Pancreas (tissue), 10 donors: ENCODE results near the gene UNC50. TPM values are rescaled to one million over a fixed set of nuclear protein-coding genes. Genes with fewer than 3 reads are reported as not detected.

Experiments used
- ATAC-seq, 4 donors: fragments of 200-7000 bp; cut with Tn5 transposase; one replicate each; pipeline versions ENCODE4 v1.8.0 to v1.9.1; 2020; ENCODE audit warnings: mild to moderate bottlenecking in 4 of 4, moderate library complexity in 4 of 4
- DNase-seq, 6 donors: peaks; one replicate each; pipeline ENCODE4 v3.0.0-alpha.2; 2020
- FAIRE-seq: peaks from 2 replicates; lab custom pipeline; 2012; peaks lifted over from hg19 to GRCh38; lab: Jason Lieb, UNC
- H3K27ac ChIP-seq, 4 donors: fragments of 200-600 bp; sonication (generic); 1 replicate in 3 of 4; 2 replicates in 1 of 4; pipeline versions ENCODE4 v1.5.0 to v1.8.0; 2020
- H3K27me3 ChIP-seq, 4 donors: fragments of 200-600 bp; one replicate each; pipeline ENCODE4 v1.8.0; 2021
- H3K36me3 ChIP-seq, 3 donors: fragments of 200-600 bp; sonication (generic) in 1 of 3; one replicate each; pipeline versions ENCODE4 v1.5.0 to v1.8.0; 2020 to 2021
- H3K4me1 ChIP-seq, 3 donors: fragments of 200-600 bp; one replicate each; pipeline ENCODE4 v1.8.0; 2021
- H3K4me3 ChIP-seq, 4 donors: fragments of 200-600 bp; sonication (generic) in 2 of 4; one replicate each; pipeline versions ENCODE4 v1.5.0 to v1.8.0; 2020 to 2021
- H3K9me3 ChIP-seq, 4 donors: fragments of 200-600 bp; one replicate each; pipeline ENCODE4 v1.8.0; 2021
- CTCF ChIP-seq, 4 donors: fragments of 200-600 bp; sonication (generic) in 3 of 4; IDR thresholded peaks; one replicate each; pipeline versions ENCODE4 v1.5.0 to v1.8.0; 2021; ENCODE audit warnings: antibody characterized with exemption in 4 of 4
- WGBS, 2 donors: extraction: QIAGEN DNeasy Blood & Tissue Kit; methylation state at CpG; one replicate each; pipeline ENCODE4 v1.1.7; 2013; 5-methylcytosine and 5-hydroxymethylcytosine counted together
- intact Hi-C, 3 donors: fragments of 100-400 bp; cut with DNase I; formaldehyde crosslinking; loops; one replicate each; pipeline versions ENCODE4 v1.11.1 to v1.14.2; 2022
- polyA plus RNA-seq, 2 donors: library from polyadenylated mRNA; stranded (reverse); fragments of 200-250 nt; gene quantifications; one replicate each; pipeline ENCODE4 v1.2.3, GENCODE V29; 2013
- total RNA-seq, 6 donors: library from RNA; stranded (reverse); fragmentation: NEBNext Ultra II Directional in 4 of 6; extraction: Animal tissue kit (Norgen Biotek cat#: 25700) in 4 of 6; gene quantifications; one replicate each; pipeline versions ENCODE4 v1.2.1 to v1.2.4, GENCODE V29; 2021 to 2023
- donor health status: healthy with polysubstance abuse.
- donor health status: DM: no; HTN: no; CAD: no; lungs with moderate emphysema.
- donor health status: DM: no; HTN: no; CAD: no.
- donor health status: control.
- donor health status: control.
- donor health status: Bipolar disorder and iron deficiency.
- donor health status: DM: yes; HTN: yes; CAD: no.
- donor health status: DM: no; HTN: no; CAD: no.
- donor health status: DM: no; HTN: no; CAD: no.
- donor health status: DM: yes; HTN: yes; CAD: no.

UNC50 gene
- total and polyA plus RNA-seq, 8 donors: 11.9 to 38.1 (median 17.6) TPM

DNA sequence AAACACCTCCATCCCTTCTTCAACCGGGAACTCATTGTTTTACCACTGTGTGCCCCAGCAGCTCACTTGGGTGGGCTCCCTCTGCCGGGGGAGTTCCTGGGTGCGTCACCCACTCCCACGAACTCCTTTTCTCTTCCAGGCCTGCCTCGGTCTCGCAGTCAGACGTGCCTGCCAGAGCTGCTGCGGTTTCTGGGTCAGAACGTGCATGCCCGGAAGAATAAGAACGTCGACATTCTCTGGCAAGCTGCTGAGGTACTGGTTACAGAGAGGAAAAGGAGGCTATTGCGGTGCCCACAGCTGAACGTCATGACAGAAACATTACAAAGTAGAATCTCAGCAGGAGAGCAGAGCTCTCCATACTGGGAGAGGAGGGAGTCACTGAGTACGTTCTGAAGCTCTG, 35.7 kb upstream of the UNC50 start:
- H3K27ac ChIP-seq: no peak overlapping the region
- WGBS, 2 donors: 87 to 91% methylated on average over 15 of the region's 15 CpGs
- no peak for TF ChIP-seq CTCF (IDR thresholded peaks at IDR 0.05)
- FAIRE-seq (no peak), DNase-seq (no peak), ATAC-seq (no peak)
- H3K27me3 ChIP-seq: no peaks in the 10 kb centered on the region
- H3K9me3 ChIP-seq: no peaks in the 10 kb centered on the region
- intact Hi-C loops: no loop called here
- H3K36me3 ChIP-seq: no peaks in the 10 kb centered on the region
- no peaks in the 10 kb centered on the region for H3K4me1 ChIP-seq
- no peak overlapping the region for H3K4me3 ChIP-seq

- TF ChIP-seq CTCF (IDR thresholded peaks at IDR 0.05): no peak
- no peaks in the 10 kb centered on the region for H3K9me3 ChIP-seq
- no peaks in the 10 kb centered on the region for H3K27me3 ChIP-seq
- H3K27ac ChIP-seq: no peak overlapping the region
- 89 to 91% methylated on average over 13 of the region's 13 CpGs for WGBS, 2 donors
- no peak for DNase-seq
- no peak overlapping the region for H3K4me3 ChIP-seq
- intact Hi-C loops: no loop called here
- no peaks in the 10 kb centered on the region for H3K36me3 ChIP-seq
- no peaks in the 10 kb centered on the region for H3K4me1 ChIP-seq
- ATAC-seq: no peak
- FAIRE-seq: no peak
These were observed 35.0 kb upstream of the UNC50 start for GRCh38 chr2:98573426-98573825.

GRCh38 chr2:98576666-98577312, 31.6 kb upstream of the UNC50 start:
- ATAC-seq (no peak), DNase-seq (no peak), FAIRE-seq (no peak)
- 92 to 93% methylated on average over 22 of the region's 22 CpGs for WGBS, 2 donors
- no peak for TF ChIP-seq CTCF (IDR thresholded peaks at IDR 0.05)
- Histone ChIP-seq H3K27me3 (no peaks in the 10 kb centered on the region), H3K4me3 (no peak overlapping the region), H3K27ac (no peak overlapping the region), H3K9me3 (no peaks in the 10 kb centered on the region), H3K36me3 (no peaks in the 10 kb centered on the region), H3K4me1 (no peaks in the 10 kb centered on the region)
- intact Hi-C loops: no loop called here

DNA sequence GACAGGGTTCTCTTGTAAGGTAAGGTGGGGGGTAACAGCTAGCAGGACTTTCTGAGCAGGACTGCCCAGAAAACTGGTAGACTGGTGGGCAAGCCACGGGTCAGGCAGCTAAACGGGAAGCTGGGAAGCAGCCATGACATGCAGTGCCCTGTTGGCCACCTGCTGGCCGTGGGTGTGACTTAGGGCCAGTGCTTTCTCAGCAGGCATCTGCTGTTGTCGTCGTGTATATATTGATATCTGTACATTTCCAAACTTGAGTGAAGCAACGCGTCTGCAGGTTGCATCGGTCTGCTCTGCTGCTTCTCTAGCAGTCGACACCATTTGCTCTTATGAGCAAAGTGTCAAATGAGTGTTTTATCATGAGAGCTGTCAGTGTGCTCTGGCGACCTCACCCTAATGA, 31.1 kb upstream of the UNC50 start:
- Histone ChIP-seq H3K36me3 (no peaks in the 10 kb centered on the region), H3K27me3 (no peaks in the 10 kb centered on the region), H3K4me3 (no peak overlapping the region), H3K4me1 (no peaks in the 10 kb centered on the region), H3K9me3 (no peaks in the 10 kb centered on the region), H3K27ac (no peak overlapping the region)
- TF ChIP-seq CTCF (IDR thresholded peaks at IDR 0.05): no peak
- FAIRE-seq (no peak), ATAC-seq (no peak), DNase-seq (no peak)
- 68 to 74% methylated on average over 10 of the region's 10 CpGs for WGBS, 2 donors
- intact Hi-C loops: no loop called here

DNA sequence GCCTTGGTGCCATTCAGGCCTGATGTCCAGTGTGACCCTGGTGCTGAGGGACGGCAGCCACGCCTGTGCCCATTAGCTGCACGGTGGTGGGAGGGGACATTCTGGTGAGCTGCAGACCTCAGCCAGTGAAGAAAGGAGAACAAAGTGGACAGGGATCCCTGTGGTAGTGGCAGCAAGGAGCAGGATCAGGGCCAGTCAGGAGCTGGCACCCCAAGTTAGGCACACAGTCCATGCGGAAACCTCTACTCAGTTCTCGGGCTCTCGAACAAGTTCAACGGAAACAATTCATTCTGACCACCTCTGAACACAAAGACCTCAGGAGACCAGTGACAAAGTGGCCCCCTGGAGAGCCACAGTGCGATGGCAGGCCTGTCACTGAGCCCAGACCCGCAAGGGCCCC, 30.2 kb upstream of the UNC50 start:
- Histone ChIP-seq H3K4me3 (no peak overlapping the region), H3K27me3 (no peaks in the 10 kb centered on the region), H3K4me1 (no peaks in the 10 kb centered on the region), H3K36me3 (peaks cover 0 to under 1% (median 0%) of the 10 kb centered on the region in 3 donors), H3K9me3 (no peaks in the 10 kb centered on the region), H3K27ac (no peak overlapping the region)
- no peak for ATAC-seq
- intact Hi-C loops: no loop called here
- 91 to 92% methylated on average over 9 of the region's 9 CpGs for WGBS, 2 donors
- TF ChIP-seq CTCF (IDR thresholded peaks at IDR 0.05): no peak
- DNase-seq: no peak
- no peak for FAIRE-seq
